ENCODE data around the gene DOK6.

The DOK6 gene

GRCh38 chr18:69622184-69622583 is 221.5 kb downstream of the DOK6 start:
- Histone ChIP-seq H2BK12ac (ENCODE audit: low read length) (no peak overlapping the region), H3K4me3 (ENCODE audit: low read length in 2 of 2) (no peak overlapping the region), H4K91ac (ENCODE audit: low read depth, low read length, poor library complexity) (no peak overlapping the region), H4K8ac (ENCODE audit: low read depth, low read length) (no peak overlapping the region), H3K9me3 (replicated peaks in 1 of 2; ENCODE audit: control insufficient read depth in 2 of 2, insufficient read depth in 1 of 2, low read depth in 1 of 2, low read length in 2 of 2) (no peaks in the 10 kb centered on the region), H3K27me3 (ENCODE audit: control insufficient read depth in 3 of 3, insufficient read depth in 3 of 3, low read depth in 1 of 3, low read length in 3 of 3) (no peaks in the 10 kb centered on the region), H3K4me1 (ENCODE audit: control insufficient read depth in 2 of 2, insufficient read depth in 1 of 2, low read depth in 1 of 2, low read length in 2 of 2) (no peaks in the 10 kb centered on the region), H3K36me3 (replicated peaks in 1 of 2; ENCODE audit: control insufficient read depth in 2 of 2, insufficient read depth in 2 of 2, low read length in 2 of 2) (no peaks in the 10 kb centered on the region), H3K9ac (ENCODE audit: low read depth, low read length, poor library complexity) (no peak overlapping the region), H2AFZ (ENCODE audit: low read length) (no peak overlapping the region), H3K4me2 (ENCODE audit: insufficient read depth, low read length, poor library complexity, severe bottlenecking) (no peak overlapping the region), H2AK5ac (ENCODE audit: low read depth, low read length) (no peak overlapping the region), H3K18ac (ENCODE audit: low read length) (no peak overlapping the region), H3K14ac (ENCODE audit: low read length) (no peak overlapping the region), H3K79me1 (ENCODE audit: low read depth, low read length) (no peaks in the 10 kb centered on the region), H3K4ac (ENCODE audit: low read length) (no peak overlapping the region), H2BK5ac (ENCODE audit: low read length) (no peak overlapping the region), H2BK15ac (ENCODE audit: low read length) (no peak overlapping the region), H2BK120ac (ENCODE audit: low read depth, low read length) (no peak overlapping the region), H3K23ac (ENCODE audit: low read depth, low read length, poor library complexity) (no peak overlapping the region), H3K27ac (replicated peaks; ENCODE audit: low read length) (no peak overlapping the region)
- no peak for DNase-seq (ENCODE audit: low spot score)
- no CpG with 5 or more reads among the region's 3 CpGs for WGBS, 2 donors (ENCODE audit: extremely low coverage in 2 of 2, insufficient read length in 2 of 2, insufficient replicate concordance in 1 of 2)

GRCh38 chr18:69622961-69623360 is 222.3 kb downstream of the DOK6 start:
- Histone ChIP-seq H3K79me1 (ENCODE audit: low read depth, low read length) (no peaks in the 10 kb centered on the region), H3K36me3 (replicated peaks in 1 of 2; ENCODE audit: control insufficient read depth in 2 of 2, insufficient read depth in 2 of 2, low read length in 2 of 2) (no peaks in the 10 kb centered on the region), H4K8ac (ENCODE audit: low read depth, low read length) (no peak overlapping the region), H3K9ac (ENCODE audit: low read depth, low read length, poor library complexity) (no peak overlapping the region), H3K27ac (replicated peaks; ENCODE audit: low read length) (no peak overlapping the region), H2AFZ (ENCODE audit: low read length) (no peak overlapping the region), H2BK12ac (ENCODE audit: low read length) (no peak overlapping the region), H2AK5ac (ENCODE audit: low read depth, low read length) (no peak overlapping the region), H2BK120ac (ENCODE audit: low read depth, low read length) (no peak overlapping the region), H2BK5ac (ENCODE audit: low read length) (no peak overlapping the region), H3K4me2 (ENCODE audit: insufficient read depth, low read length, poor library complexity, severe bottlenecking) (no peak overlapping the region), H3K9me3 (replicated peaks in 1 of 2; ENCODE audit: control insufficient read depth in 2 of 2, insufficient read depth in 1 of 2, low read depth in 1 of 2, low read length in 2 of 2) (no peaks in the 10 kb centered on the region), H3K4ac (ENCODE audit: low read length) (no peak overlapping the region), H3K4me3 (ENCODE audit: low read length in 2 of 2) (no peak overlapping the region), H2BK15ac (ENCODE audit: low read length) (no peak overlapping the region), H3K18ac (ENCODE audit: low read length) (no peak overlapping the region), H4K91ac (ENCODE audit: low read depth, low read length, poor library complexity) (no peak overlapping the region), H3K27me3 (ENCODE audit: control insufficient read depth in 3 of 3, insufficient read depth in 3 of 3, low read depth in 1 of 3, low read length in 3 of 3) (no peaks in the 10 kb centered on the region), H3K23ac (ENCODE audit: low read depth, low read length, poor library complexity) (no peak overlapping the region), H3K4me1 (ENCODE audit: control insufficient read depth in 2 of 2, insufficient read depth in 1 of 2, low read depth in 1 of 2, low read length in 2 of 2) (no peaks in the 10 kb centered on the region), H3K14ac (ENCODE audit: low read length) (no peak overlapping the region)
- no peak for DNase-seq (ENCODE audit: low spot score)
- WGBS, 2 donors (ENCODE audit: extremely low coverage in 2 of 2, insufficient read length in 2 of 2, insufficient replicate concordance in 1 of 2), result no CpG with 5 or more reads among the region's 1 CpG

GRCh38 chr18:69626171-69626570 is 225.5 kb downstream of the DOK6 start:
- Histone ChIP-seq H4K8ac (ENCODE audit: low read depth, low read length) (no peak overlapping the region), H3K9ac (ENCODE audit: low read depth, low read length, poor library complexity) (no peak overlapping the region), H2AFZ (ENCODE audit: low read length) (no peak overlapping the region), H3K23ac (ENCODE audit: low read depth, low read length, poor library complexity) (no peak overlapping the region), H2BK15ac (ENCODE audit: low read length) (no peak overlapping the region), H3K4ac (ENCODE audit: low read length) (no peak overlapping the region), H3K79me1 (ENCODE audit: low read depth, low read length) (no peaks in the 10 kb centered on the region), H2BK120ac (ENCODE audit: low read depth, low read length) (no peak overlapping the region), H3K27ac (replicated peaks; ENCODE audit: low read length) (no peak overlapping the region), H4K91ac (ENCODE audit: low read depth, low read length, poor library complexity) (no peak overlapping the region), H3K4me1 (ENCODE audit: control insufficient read depth in 2 of 2, insufficient read depth in 1 of 2, low read depth in 1 of 2, low read length in 2 of 2) (no peaks in the 10 kb centered on the region), H3K14ac (ENCODE audit: low read length) (no peak overlapping the region), H2AK5ac (ENCODE audit: low read depth, low read length) (no peak overlapping the region), H3K9me3 (replicated peaks in 1 of 2; ENCODE audit: control insufficient read depth in 2 of 2, insufficient read depth in 1 of 2, low read depth in 1 of 2, low read length in 2 of 2) (no peaks in the 10 kb centered on the region), H3K18ac (ENCODE audit: low read length) (no peak overlapping the region), H2BK5ac (ENCODE audit: low read length) (no peak overlapping the region), H3K4me3 (ENCODE audit: low read length in 2 of 2) (no peak overlapping the region), H3K27me3 (ENCODE audit: control insufficient read depth in 3 of 3, insufficient read depth in 3 of 3, low read depth in 1 of 3, low read length in 3 of 3) (no peaks in the 10 kb centered on the region), H3K4me2 (ENCODE audit: insufficient read depth, low read length, poor library complexity, severe bottlenecking) (no peak overlapping the region), H2BK12ac (ENCODE audit: low read length) (no peak overlapping the region), H3K36me3 (replicated peaks in 1 of 2; ENCODE audit: control insufficient read depth in 2 of 2, insufficient read depth in 2 of 2, low read length in 2 of 2) (no peaks in the 10 kb centered on the region)
- WGBS, 2 donors (ENCODE audit: extremely low coverage in 2 of 2, insufficient read length in 2 of 2, insufficient replicate concordance in 1 of 2), result no CpG with 5 or more reads among the region's 3 CpGs
- DNase-seq (ENCODE audit: low spot score), result no peak

- Histone ChIP-seq H3K9ac (ENCODE audit: low read depth, low read length, poor library complexity) (no peak overlapping the region), H3K14ac (ENCODE audit: low read length) (no peak overlapping the region), H4K8ac (ENCODE audit: low read depth, low read length) (no peak overlapping the region), H2BK5ac (ENCODE audit: low read length) (no peak overlapping the region), H3K27ac (replicated peaks; ENCODE audit: low read length) (no peak overlapping the region), H3K4ac (ENCODE audit: low read length) (no peak overlapping the region), H3K4me2 (ENCODE audit: insufficient read depth, low read length, poor library complexity, severe bottlenecking) (no peak overlapping the region), H3K4me3 (ENCODE audit: low read length in 2 of 2) (no peak overlapping the region), H2BK15ac (ENCODE audit: low read length) (no peak overlapping the region), H3K4me1 (ENCODE audit: control insufficient read depth in 2 of 2, insufficient read depth in 1 of 2, low read depth in 1 of 2, low read length in 2 of 2) (no peaks in the 10 kb centered on the region), H3K18ac (ENCODE audit: low read length) (no peak overlapping the region), H2BK120ac (ENCODE audit: low read depth, low read length) (no peak overlapping the region), H4K91ac (ENCODE audit: low read depth, low read length, poor library complexity) (no peak overlapping the region), H3K27me3 (ENCODE audit: control insufficient read depth in 3 of 3, insufficient read depth in 3 of 3, low read depth in 1 of 3, low read length in 3 of 3) (no peaks in the 10 kb centered on the region), H2AK5ac (ENCODE audit: low read depth, low read length) (no peak overlapping the region), H3K23ac (ENCODE audit: low read depth, low read length, poor library complexity) (no peak overlapping the region), H3K79me1 (ENCODE audit: low read depth, low read length) (no peaks in the 10 kb centered on the region), H2AFZ (ENCODE audit: low read length) (no peak overlapping the region), H3K36me3 (replicated peaks in 1 of 2; ENCODE audit: control insufficient read depth in 2 of 2, insufficient read depth in 2 of 2, low read length in 2 of 2) (no peaks in the 10 kb centered on the region), H2BK12ac (ENCODE audit: low read length) (no peak overlapping the region), H3K9me3 (replicated peaks in 1 of 2; ENCODE audit: control insufficient read depth in 2 of 2, insufficient read depth in 1 of 2, low read depth in 1 of 2, low read length in 2 of 2) (no peaks in the 10 kb centered on the region)
- no CpG with 5 or more reads among the region's 4 CpGs for WGBS, 2 donors (ENCODE audit: extremely low coverage in 2 of 2, insufficient read length in 2 of 2, insufficient replicate concordance in 1 of 2)
- no peak for DNase-seq (ENCODE audit: low spot score)
Observed at GRCh38 chr18:69626643-69627242, 226.1 kb downstream of the DOK6 start.
